Measurements from ENCODE around the gene SYVN1.

Gene SYVN1

GRCh38 chr11:65112546-65113360, 21.6 kb downstream of the SYVN1 start:
- peak; percentile 69 for DNase-seq (ENCODE audit: low spot score)

- DNase-seq (ENCODE audit: low spot score) = peak; percentile 96
Observed at GRCh38 chr11:65111744-65112545, 22.4 kb downstream of the SYVN1 start, which contains the start of gene TM7SF2. Gene TM7SF2, plus strand, starts transcription at chr11:65111872. Its CDS starts 144 bp downstream, at chr11:65112016.

GRCh38 chr11:65111159-65111743, 23.1 kb downstream of the SYVN1 start:
- DNase-seq (ENCODE audit: low spot score) = no peak

- peak; percentile 79 for DNase-seq (ENCODE audit: low spot score)
Observed at GRCh38 chr11:65110354-65110861, 23.9 kb downstream of the SYVN1 start.

- no peak for DNase-seq (ENCODE audit: low spot score)
Observed at GRCh38 chr11:65109231-65110198, 24.8 kb downstream of the SYVN1 start.

- no peak for DNase-seq (ENCODE audit: low spot score)
Observed at GRCh38 chr11:65108469-65109123, 25.7 kb downstream of the SYVN1 start.

GRCh38 chr11:65107751-65108468, 26.4 kb downstream of the SYVN1 start:
- DNase-seq (ENCODE audit: low spot score) = no peak

- DNase-seq (ENCODE audit: low spot score) = no peak
Observed at GRCh38 chr11:65107078-65107477, 27.2 kb downstream of the SYVN1 start.

- DNase-seq (ENCODE audit: low spot score) = no peak
Observed at GRCh38 chr11:65104628-65105027, 29.7 kb downstream of the SYVN1 start.

GRCh38 chr11:65103476-65103875, 30.8 kb downstream of the SYVN1 start:
- no peak for DNase-seq (ENCODE audit: low spot score)

- DNase-seq (ENCODE audit: low spot score) = no peak
Observed at GRCh38 chr11:65102142-65103095, 31.9 kb downstream of the SYVN1 start.

- no peak for DNase-seq (ENCODE audit: low spot score)
Observed at GRCh38 chr11:65100674-65101350, 33.5 kb downstream of the SYVN1 start.

- no peak for DNase-seq (ENCODE audit: low spot score)
Observed at GRCh38 chr11:65096926-65097325, 37.4 kb downstream of the SYVN1 start.

- DNase-seq (ENCODE audit: low spot score) = peak; percentile 91
Observed at GRCh38 chr11:65095974-65096806, 38.1 kb downstream of the SYVN1 start, which contains the start of gene VPS51. Gene VPS51, plus strand, starts transcription at chr11:65096214. Its CDS starts 37 bp downstream, at chr11:65096251.

- no peak for DNase-seq (ENCODE audit: low spot score)
Observed at GRCh38 chr11:65095427-65095826, 38.9 kb downstream of the SYVN1 start.

GRCh38 chr11:65090628-65091027, 43.7 kb downstream of the SYVN1 start:
- DNase-seq (ENCODE audit: low spot score) = no peak

GRCh38 chr11:65089621-65090020, 44.7 kb downstream of the SYVN1 start:
- no peak for DNase-seq (ENCODE audit: low spot score)
